GM23338 (cell line): Measurements from ENCODE around the gene LPP. TPM values are rescaled to one million over a fixed set of nuclear protein-coding genes. Genes with fewer than 3 reads are reported as not detected.

ENCODE experiments used
- ATAC-seq: fragments of 200-7000 bp; cut with Tn5 transposase; 3 replicates; pipeline ENCODE4 v1.9.1; 2020
- DNase-seq: peaks from one replicate; pipeline ENCODE4 v3.0.0-alpha.2; 2015; ENCODE audit warnings: low spot score
- H2AFZ ChIP-seq: fragments of 200-600 bp; sonication (generic); 2 replicates; pipeline ENCODE4 v1.8.0; 2016; ENCODE audit warnings: antibody characterized with exemption, mild to moderate bottlenecking, moderate library complexity
- H3F3A ChIP-seq: fragments of 200-600 bp; sonication (generic); replicated peaks from 2 replicates; pipeline ENCODE4 v1.8.0; 2017; ENCODE audit warnings: antibody characterized with exemption, mixed run types, low read depth
- H3K27ac ChIP-seq: fragments of 200-600 bp; sonication (generic); 2 replicates; pipeline ENCODE4 v1.6.1; 2016; ENCODE audit warnings: low read depth
- H3K27me3 ChIP-seq: fragments of 200-600 bp; sonication (generic); 2 replicates; pipeline ENCODE4 v1.8.0; 2016; ENCODE audit warnings: mild to moderate bottlenecking, mixed run types, moderate library complexity; ENCODE audit not compliant: insufficient read depth
- H3K36me3 ChIP-seq: fragments of 200-600 bp; sonication (generic); 2 replicates; pipeline ENCODE4 v1.8.0; 2016; ENCODE audit warnings: mild to moderate bottlenecking; ENCODE audit not compliant: insufficient read depth
- H3K4me1 ChIP-seq: fragments of 200-600 bp; sonication (generic); 2 replicates; pipeline ENCODE4 v1.8.0; 2016; ENCODE audit warnings: mild to moderate bottlenecking, moderate library complexity; ENCODE audit not compliant: insufficient read depth
- H3K4me2 ChIP-seq: fragments of 200-600 bp; sonication (generic); 2 replicates; pipeline ENCODE4 v1.7.1; 2017; ENCODE audit warnings: mixed run types
- H3K4me3 ChIP-seq: fragments of 200-600 bp; sonication (generic); 2 replicates; pipeline ENCODE4 v1.6.1; 2016; ENCODE audit warnings: mixed run types
- H3K79me2 ChIP-seq: fragments of 200-600 bp; sonication (generic); replicated peaks from 2 replicates; pipeline ENCODE4 v1.8.0; 2017; ENCODE audit warnings: mild to moderate bottlenecking; ENCODE audit not compliant: insufficient read depth
- H3K9me2 ChIP-seq: fragments of 200-600 bp; sonication (generic); 2 replicates; pipeline ENCODE4 v1.8.0; 2017; ENCODE audit not compliant: insufficient read depth
- H4K20me1 ChIP-seq: fragments of 200-600 bp; sonication (generic); replicated peaks from 2 replicates; pipeline ENCODE4 v1.8.0; 2017; ENCODE audit warnings: mild to moderate bottlenecking; ENCODE audit not compliant: insufficient read depth
- H3K27ac Mint-ChIP-seq: 2 replicates; pipeline ENCODE4 v1.8.0; 2020; ENCODE audit warnings: inconsistent platforms, mild to moderate bottlenecking, moderate library complexity, mixed read lengths
- H3K27me3 Mint-ChIP-seq: 3 replicates; pipeline ENCODE4 v1.8.0; 2022; ENCODE audit warnings: low read depth, mild to moderate bottlenecking, moderate library complexity, mixed read lengths, inconsistent platforms; ENCODE audit not compliant: insufficient read depth, poor library complexity
- H3K36me3 Mint-ChIP-seq: 3 replicates; pipeline ENCODE4 v1.8.0; 2021; ENCODE audit warnings: low read depth, mild to moderate bottlenecking, inconsistent platforms, moderate library complexity, mixed read lengths
- H3K4me1 Mint-ChIP-seq: 3 replicates; pipeline ENCODE4 v1.8.0; 2020; ENCODE audit warnings: mild to moderate bottlenecking, inconsistent platforms, mixed read lengths
- H3K4me3 Mint-ChIP-seq: 3 replicates; pipeline ENCODE4 v1.8.0; 2021; ENCODE audit warnings: moderate library complexity, mild to moderate bottlenecking, inconsistent platforms, mixed read lengths
- H3K9me3 Mint-ChIP-seq: 3 replicates; pipeline ENCODE4 v1.8.0; 2020; ENCODE audit warnings: moderate library complexity, mild to moderate bottlenecking, inconsistent platforms, mixed read lengths
- CREB1 ChIP-seq: fragments of 250-450 bp; sonication (Bioruptor Pico); IDR thresholded peaks from 2 replicates; pipeline ENCODE4 v1.5.0; 2020; ENCODE audit warnings: low read depth, mild to moderate bottlenecking, moderate library complexity
- CTCF ChIP-seq, 2 experiments: fragments of 200-600 bp in 1 of 2; sonication (generic) in 1 of 2; conservative IDR thresholded peaks; 2 replicates each; pipeline versions ENCODE4 v1.5.1 to v1.6.1; 2016 to 2017; ENCODE audit warnings: antibody characterized with exemption in 2 of 2, low read depth in 2 of 2, mild to moderate bottlenecking in 2 of 2, moderate library complexity in 1 of 2
- ETS1 ChIP-seq: IDR thresholded peaks from 2 replicates; pipeline ENCODE4 v1.6.1; 2016; ENCODE audit warnings: antibody characterized with exemption
- EZH2 ChIP-seq: fragments of 200-600 bp; sonication (generic); IDR thresholded peaks from one replicate; pipeline ENCODE4 v1.8.0; 2017; ENCODE audit warnings: antibody characterized with exemption, mild to moderate bottlenecking, low read depth; ENCODE audit not compliant: unreplicated experiment
- EZH2phosphoT487 ChIP-seq: fragments of 200-600 bp; sonication (generic); IDR thresholded peaks from one replicate; pipeline ENCODE4 v1.8.1; 2018; ENCODE audit warnings: antibody characterized with exemption; ENCODE audit not compliant: unreplicated experiment
- JUNB ChIP-seq: IDR thresholded peaks from one replicate; pipeline ENCODE4 v1.6.1; 2016; ENCODE audit warnings: antibody characterized with exemption; ENCODE audit not compliant: unreplicated experiment
- NANOG ChIP-seq: IDR thresholded peaks from 2 replicates; pipeline ENCODE4 v1.6.1; 2016; ENCODE audit warnings: antibody characterized with exemption, borderline replicate concordance
- POLR2AphosphoS5 ChIP-seq: IDR thresholded peaks from 2 replicates; pipeline ENCODE4 v1.6.1; 2016; ENCODE audit warnings: antibody characterized with exemption, low read depth
- REST ChIP-seq: IDR thresholded peaks from one replicate; pipeline ENCODE4 v1.6.1; 2018; ENCODE audit warnings: antibody characterized with exemption; ENCODE audit not compliant: unreplicated experiment
- STAT1 ChIP-seq: IDR thresholded peaks from one replicate; pipeline ENCODE4 v1.6.1; 2016; ENCODE audit warnings: antibody characterized with exemption; ENCODE audit not compliant: unreplicated experiment
- ZNF114 ChIP-seq: fragments of 250-450 bp; sonication (Bioruptor Pico); IDR thresholded peaks from 2 replicates; pipeline ENCODE4 v1.5.0; 2020; ENCODE audit warnings: mild to moderate bottlenecking, moderate library complexity
- ZNF331 ChIP-seq: fragments of 250-450 bp; sonication (Bioruptor Pico); IDR thresholded peaks from 2 replicates; pipeline ENCODE4 v1.5.0; 2020; ENCODE audit warnings: low read depth, mild to moderate bottlenecking, moderate library complexity
- ZNF462 ChIP-seq: fragments of 250-450 bp; sonication (Bioruptor Pico); IDR thresholded peaks from 2 replicates; pipeline ENCODE4 v1.5.0; 2020; ENCODE audit warnings: mild to moderate bottlenecking, moderate library complexity
- polyA plus RNA-seq: library from polyadenylated mRNA; unstranded; fragments of >200 nt; fragmentation: Nextera tagmentation; extraction: Ambion mirVana; gene quantifications from 2 replicates; pipeline ENCODE4 v1.2.1, GENCODE V29; 2016
- total RNA-seq: library from RNA; depleted of rRNA; stranded (reverse); fragments of >200 nt; shearing (Covaris generic); gene quantifications from 2 replicates; pipeline ENCODE4 v1.2.3, GENCODE V29; 2014

The LPP gene
- total and polyA plus RNA-seq, 2 experiments from 2014 or later, result 23.0 to 35.2 TPM

- Histone ChIP-seq H3K36me3 (no peaks in the 10 kb centered on the region), H2AFZ (no peak overlapping the region), H3K4me3 (no peak overlapping the region), H3K4me2 (no peak overlapping the region), H3K9me2 (no peaks in the 10 kb centered on the region), H3F3A (no peaks in the 10 kb centered on the region), H3K27me3 (no peaks in the 10 kb centered on the region), H4K20me1 (no peaks in the 10 kb centered on the region), H3K79me2 (no peaks in the 10 kb centered on the region), H3K4me1 (peaks cover 31% of the 10 kb centered on the region), H3K27ac (no peak overlapping the region)
- TF ChIP-seq ETS1 (no peak), STAT1 (no peak), CREB1 (CRISPR knock-in tag) (no peak), ZNF114 (no peak), EZH2phosphoT487 (no peak), POLR2AphosphoS5 (no peak), JUNB (no peak), ZNF331 (no peak), REST (no peak), EZH2 (no peak), NANOG (no peak), ZNF462 (CRISPR knock-in tag) (no peak), CTCF (conservative IDR thresholded peaks at IDR 0.05; ENCODE audit: low read depth in 2 of 2) (no peak)
- Mint-ChIP-seq H3K27me3 (no peaks in the 10 kb centered on the region), H3K9me3 (no peaks in the 10 kb centered on the region; the same call in 2 of the 3 replicates), H3K4me1 (peaks cover 34% of the 10 kb centered on the region), H3K4me3 (no peak overlapping the region), H3K27ac (no peak overlapping the region), H3K36me3 (peaks cover 4% of the 10 kb centered on the region; the same call in 1 of the 3 replicates)
- DNase-seq (no peak), ATAC-seq (no peak)
Observed at GRCh38 chr3:188670446-188670845, 516.5 kb downstream of the LPP start.
